Lower leg skin (tissue), 3 donors: ENCODE results near the gene NDRG3.

ENCODE experiments used
- POLR2A ChIP-seq, 2 donors: fragments of 450-650 bp; IDR thresholded peaks; one replicate each; pipeline ENCODE4 v1.6.1; 2016 to 2017; ENCODE audit warnings: antibody characterized with exemption in 2 of 2, mild to moderate bottlenecking in 1 of 2, moderate library complexity in 1 of 2
- TF ChIP-seq, protein P1 (sequence below), 3 donors: fragments of 450-650 bp; IDR thresholded peaks; one replicate each; pipeline ENCODE4 v1.5.1; 2016; ENCODE audit warnings: antibody characterized with exemption in 3 of 3, mild to moderate bottlenecking in 3 of 3, moderate library complexity in 2 of 3

DNA sequence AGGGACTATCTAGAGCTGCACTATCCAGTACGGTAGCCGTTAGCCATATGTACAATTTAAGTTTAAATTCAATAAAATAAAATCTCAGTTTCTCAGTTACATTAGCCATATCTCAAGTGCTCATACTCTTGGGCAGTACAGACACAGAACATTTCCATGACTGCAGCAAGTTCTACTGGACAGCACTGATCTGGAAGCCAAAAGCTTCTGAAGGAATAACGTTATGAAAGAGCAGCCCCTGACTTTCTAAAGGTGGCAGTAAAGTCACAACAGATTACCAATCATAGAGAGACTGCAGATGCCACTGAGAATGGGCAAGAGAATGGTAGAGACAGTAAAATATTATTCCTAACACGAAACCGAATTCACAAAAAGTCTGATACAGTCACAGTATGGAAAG is 36.8 kb downstream of the NDRG3 start:
- TF ChIP-seq, protein P1, sequence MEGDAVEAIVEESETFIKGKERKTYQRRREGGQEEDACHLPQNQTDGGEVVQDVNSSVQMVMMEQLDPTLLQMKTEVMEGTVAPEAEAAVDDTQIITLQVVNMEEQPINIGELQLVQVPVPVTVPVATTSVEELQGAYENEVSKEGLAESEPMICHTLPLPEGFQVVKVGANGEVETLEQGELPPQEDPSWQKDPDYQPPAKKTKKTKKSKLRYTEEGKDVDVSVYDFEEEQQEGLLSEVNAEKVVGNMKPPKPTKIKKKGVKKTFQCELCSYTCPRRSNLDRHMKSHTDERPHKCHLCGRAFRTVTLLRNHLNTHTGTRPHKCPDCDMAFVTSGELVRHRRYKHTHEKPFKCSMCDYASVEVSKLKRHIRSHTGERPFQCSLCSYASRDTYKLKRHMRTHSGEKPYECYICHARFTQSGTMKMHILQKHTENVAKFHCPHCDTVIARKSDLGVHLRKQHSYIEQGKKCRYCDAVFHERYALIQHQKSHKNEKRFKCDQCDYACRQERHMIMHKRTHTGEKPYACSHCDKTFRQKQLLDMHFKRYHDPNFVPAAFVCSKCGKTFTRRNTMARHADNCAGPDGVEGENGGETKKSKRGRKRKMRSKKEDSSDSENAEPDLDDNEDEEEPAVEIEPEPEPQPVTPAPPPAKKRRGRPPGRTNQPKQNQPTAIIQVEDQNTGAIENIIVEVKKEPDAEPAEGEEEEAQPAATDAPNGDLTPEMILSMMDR (IDR thresholded peaks at IDR 0.05) = no peak
- no peak for TF ChIP-seq POLR2A (IDR thresholded peaks at IDR 0.05)
